ENCODE results near the gene POU2F2.
"Not testable (repeated sequence)": the region's sequence is repeated elsewhere in the genome, so short reads cannot be mapped to it uniquely, and the experiment has no call there.

POU2F2 gene

DNA sequence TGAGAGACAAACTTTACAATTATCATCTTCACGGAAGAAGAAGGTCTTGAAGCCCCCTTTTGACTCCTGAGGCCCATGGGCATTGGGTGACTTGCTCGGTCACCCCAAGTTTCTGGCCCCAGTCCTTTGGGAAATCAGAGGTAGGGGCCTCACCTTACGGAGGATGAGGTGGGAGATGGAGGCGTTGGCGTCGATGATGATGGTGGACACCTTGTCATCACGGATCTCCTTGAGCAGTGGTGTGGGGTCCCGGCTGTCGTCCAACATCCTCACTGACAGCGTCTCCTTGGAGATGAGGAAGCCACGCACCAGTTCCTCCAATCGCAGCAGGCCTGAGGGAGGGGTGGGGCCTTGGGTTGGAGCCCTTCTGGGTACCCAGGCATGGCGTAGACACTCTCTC is 73.0 kb downstream of the POU2F2 start:
- no peak for DNase-seq

DNA sequence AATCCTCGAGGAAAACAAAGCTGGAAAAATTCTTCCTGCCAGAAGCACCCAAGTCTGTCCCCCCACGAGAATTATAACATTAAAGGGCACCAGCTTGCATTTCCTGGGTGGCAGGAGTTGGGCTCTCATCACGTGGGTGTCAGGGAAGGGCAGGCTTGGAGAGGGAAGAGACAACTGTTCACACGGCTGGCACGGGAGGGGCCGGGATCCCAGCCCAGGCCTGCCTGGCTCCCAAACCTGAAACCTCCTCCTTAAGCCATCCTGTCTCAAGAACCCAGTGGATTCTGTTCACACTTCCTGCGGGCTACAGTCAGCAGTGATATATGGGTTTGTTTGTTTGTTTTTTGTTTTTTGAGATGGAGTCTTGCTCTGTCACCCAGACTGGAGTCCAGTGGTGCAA is 74.4 kb downstream of the POU2F2 start:
- no peak for DNase-seq

DNA sequence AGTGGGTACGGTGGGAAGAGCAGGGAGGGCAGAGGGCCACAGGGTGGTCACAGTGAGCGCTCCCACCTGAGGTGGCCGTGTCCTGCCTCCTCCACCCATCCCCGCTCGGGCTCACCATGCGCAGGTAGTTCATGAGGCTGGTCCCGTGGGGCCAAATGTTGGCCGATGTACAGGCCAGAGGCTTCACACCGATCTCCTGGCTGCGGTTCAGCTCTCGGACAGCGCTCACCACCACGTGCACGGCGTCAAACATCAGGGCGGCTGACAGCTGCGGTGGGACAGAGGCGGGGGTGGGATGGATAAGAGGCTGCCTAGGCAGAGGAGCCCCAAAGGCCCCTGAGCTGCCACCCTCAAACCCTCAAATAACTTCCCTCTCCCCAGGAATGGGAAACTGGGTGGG is 78.0 kb downstream of the POU2F2 start:
- DNase-seq = no peak

DNA sequence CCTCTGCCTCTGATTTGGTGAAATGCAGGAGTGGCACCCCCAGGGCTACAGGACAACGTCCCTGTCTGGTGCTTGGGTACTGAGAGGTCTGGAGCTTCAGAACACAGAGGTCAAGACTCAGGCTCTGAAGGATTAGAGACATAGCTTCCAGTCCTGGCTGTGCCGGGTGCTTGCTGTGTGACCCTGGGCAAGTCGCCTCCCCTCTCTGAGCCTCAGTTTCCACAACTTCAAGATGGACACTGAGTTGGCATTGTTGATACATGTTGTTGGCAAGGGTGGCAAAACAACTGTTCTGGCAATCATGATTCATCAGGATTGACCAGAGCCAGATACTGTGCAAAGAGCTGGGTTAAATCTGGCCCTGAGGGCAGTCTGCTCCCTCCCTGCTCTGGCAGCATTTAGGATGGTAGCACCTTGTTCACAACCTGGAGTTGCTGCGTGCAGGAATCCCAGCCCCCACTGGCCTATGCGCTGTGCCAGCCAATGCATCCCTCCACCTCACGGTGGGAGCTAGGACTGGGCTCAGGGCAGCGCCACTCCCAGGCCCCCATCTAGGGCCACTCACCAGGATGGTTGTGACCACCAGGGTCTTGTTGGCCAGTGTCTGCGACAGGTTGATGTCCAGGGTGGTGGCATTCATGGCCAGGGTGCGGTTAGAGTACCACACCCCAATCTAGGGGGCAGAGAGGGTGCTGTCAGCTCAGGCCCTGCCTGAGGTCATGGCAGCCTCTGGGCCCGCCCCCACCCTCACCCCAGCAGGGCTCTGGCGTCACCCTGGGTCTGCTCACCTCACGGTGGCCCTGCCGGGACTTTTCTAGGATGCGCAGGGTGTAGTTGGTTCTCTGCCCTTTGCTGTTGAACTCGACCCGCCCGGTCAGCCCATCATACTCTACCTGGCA is 79.0 kb downstream of the POU2F2 start:
- no peak for DNase-seq

DNA sequence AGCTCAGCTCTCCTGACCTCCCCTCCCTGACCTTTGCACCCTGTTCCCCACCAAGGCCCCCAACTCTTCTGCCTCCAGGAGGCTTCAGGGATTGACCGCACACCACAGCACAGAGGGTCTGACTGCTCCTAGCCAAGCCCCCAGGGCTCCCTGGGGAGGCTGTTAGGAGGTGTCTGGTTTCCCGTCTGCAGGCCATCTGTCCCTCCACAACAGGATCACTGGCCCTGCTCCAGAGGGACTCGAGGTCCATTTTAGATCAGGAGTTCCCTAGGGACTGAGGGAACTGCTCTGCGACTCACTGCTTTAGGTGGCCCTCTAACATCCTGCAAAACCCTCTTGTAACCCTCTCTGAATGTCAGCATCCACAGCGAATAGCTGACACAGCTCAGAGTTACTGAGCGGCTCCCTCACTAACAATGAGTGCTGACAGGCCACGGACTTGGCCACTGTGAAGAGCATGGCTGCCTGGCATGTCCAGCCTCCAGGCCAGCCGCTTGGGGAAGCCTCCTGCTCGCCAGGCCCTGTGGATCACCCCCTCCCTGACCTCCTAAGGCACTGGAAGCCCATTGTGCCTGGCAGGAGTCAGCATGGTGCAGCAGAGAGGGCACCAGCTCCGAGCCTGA is 79.9 kb downstream of the POU2F2 start:
- DNase-seq = no peak

DNA sequence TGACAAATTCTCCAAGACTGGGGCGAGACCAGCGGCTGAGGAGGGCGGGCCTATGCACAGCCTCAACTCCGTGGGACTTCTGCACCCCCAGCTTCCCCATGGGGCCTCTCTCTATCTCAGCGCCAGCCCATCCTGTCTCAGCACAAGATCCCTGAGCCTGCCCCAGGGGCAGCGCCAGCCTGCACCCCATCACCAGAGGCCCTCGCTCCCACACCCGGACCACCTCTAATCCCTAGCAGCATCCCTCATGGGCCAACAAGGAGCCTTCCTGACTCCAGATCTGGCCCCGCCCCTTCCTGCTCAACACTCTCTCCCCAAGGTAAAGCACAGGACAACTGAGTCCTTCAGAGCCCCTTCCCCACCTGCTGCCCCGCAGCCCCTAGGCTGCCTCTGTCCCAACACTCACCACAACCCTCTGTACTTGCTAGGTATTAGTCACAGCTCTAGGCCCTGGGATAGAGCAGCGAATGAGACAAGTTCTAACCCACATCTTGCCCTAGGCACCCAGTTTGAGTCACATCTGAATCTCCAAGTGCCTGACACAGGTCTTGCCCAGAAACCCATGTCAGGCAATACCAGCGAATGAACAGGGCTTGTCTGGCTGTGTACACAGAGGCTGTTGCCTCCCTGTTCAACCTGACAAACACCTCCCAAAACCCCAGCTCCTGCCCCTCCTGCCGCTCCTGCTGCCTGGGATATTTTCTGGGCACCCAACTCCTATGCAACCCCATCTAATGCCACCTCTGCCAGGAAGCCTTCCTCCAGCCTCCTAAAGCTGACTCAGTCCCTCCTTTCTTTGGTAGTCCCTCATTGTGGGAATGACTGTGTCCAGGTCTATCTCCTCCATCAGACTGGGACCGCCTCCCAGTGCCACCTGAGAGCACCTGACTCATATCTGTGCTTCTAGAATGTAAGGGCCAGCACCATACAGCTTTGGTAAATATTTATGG is 80.8 kb downstream of the POU2F2 start:
- no peak for DNase-seq

DNA sequence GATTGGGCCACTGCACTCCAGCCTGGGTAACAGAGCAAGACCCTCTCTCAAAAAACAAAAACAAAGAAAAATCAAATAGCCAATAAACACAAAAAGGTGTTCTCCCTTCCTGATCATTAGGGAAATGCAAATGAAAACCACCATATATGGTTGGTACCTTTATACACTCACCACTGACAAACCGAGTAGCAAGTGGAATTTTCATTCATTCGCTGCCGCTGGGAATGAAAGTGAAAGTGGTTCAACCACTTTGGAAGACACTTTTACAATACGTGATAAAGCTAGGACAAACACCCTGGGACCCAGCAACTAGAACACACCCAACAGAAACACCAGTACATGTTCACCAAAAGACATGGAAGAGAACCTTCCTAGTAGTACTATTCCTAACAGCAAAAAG is 83.3 kb downstream of the POU2F2 start:
- no peak for DNase-seq

DNA sequence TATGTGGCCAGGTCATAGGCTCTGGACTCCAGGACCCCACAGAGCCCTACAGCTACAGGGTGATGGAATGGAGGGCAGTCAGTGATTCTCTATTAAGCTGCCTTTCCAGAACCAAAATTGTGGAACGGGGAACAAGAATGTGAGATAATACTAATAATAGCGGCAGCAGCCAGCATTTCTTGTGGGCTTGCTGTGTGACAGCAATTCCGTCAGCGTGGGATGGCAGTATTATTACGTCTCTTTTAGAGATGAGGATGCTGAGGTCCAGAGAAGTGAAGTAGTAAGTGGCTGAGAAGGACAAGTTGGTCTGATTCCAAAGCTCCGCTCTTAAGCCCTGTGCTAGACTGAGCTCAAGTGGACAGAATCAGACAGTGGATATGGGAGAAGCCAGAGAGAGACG is 86.7 kb downstream of the POU2F2 start:
- DNase-seq = no peak

DNA sequence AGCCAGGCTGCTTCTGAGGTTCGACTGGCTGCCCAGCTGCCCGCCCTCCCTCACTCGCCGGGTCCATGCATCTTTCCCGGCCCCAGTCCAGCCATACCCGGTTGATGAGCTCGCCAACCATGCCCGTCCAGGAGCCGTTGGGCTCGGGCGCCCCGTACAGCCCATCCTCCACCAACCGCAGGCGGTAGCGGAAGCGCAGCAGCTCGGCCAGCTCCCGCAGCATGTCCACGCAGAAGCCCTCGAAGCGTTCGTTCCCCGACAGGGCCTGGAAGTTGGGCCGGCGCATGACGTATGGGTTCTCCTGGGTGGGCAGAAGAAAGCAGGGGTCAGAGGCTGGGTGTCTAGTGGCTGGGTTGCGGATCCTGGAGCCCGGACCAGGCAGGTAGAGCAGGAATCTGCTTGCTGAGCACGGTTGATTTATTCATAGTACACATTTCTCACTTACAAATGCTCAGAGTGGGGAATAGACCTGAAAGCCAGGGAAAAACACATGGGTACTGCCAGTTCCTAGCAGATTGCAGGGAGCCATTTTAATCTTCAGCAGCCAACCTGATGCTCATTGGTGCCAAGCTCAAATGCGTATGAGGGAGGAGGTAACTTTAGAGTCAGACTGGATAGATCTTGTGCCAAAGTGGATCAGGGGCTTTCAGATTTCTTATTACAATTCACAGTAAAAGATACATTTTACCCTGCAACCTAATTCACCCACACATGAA is 89.6 kb downstream of the POU2F2 start:
- DNase-seq = no peak

DNA sequence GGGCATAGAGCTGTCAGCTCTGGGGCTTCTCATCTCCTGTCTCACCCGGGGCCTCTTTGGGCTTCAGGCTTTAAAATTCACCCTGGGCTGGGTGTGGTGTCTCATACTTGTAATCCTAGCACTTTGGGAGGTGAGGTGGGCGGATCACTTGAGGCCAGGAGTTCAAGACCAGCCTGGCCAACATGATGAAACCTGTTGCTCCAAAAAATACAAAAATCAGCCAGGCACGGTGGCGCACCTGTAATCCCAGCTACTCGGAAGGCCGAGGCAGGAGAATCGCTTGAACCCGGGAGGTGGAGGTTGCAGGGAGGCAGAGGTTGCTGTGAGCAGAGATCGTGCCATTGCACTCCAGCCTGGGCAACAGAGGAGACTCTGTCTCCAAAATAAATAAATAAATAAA is 91.8 kb downstream of the POU2F2 start:
- DNase-seq = not testable (repeated sequence)

DNA sequence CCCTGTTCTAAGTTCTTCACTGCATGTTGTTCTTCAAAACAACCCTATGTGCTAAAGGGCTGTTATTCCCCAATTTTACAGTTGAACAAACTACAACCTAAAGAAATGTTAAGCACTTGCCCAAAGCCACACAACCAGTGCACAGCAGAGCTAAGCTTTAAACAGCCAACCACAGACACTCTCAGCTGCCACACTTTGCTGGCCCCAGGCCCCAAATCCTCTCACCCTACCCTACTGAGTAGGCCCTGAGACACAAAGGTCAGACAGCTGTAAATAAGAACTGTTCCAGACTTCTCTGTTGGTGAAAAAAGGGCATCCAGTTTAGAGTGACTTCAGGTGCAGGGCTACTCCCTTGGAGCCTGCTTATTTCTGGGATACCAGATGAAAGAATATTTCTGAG is 92.2 kb downstream of the POU2F2 start:
- DNase-seq = no peak

DNA sequence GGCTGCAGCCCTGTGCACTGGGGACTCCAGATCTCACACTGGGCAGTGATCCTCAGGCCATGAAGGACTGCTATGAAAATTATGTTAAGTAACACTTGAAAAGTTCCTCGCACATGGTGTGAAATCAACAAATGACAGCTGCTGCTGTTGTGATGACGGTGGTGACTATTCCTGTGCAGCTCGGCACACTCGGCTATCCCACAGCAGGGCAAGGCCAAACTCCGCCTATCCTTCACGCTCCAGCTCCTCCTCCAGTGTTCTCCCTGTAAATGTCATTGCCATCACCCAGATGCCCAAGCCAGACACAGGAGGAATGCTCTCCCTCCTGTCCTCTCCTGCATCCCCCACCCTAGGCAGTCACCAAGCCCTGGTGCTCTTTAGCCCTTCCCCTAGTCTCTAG is 93.6 kb downstream of the POU2F2 start:
- DNase-seq = no peak

DNA sequence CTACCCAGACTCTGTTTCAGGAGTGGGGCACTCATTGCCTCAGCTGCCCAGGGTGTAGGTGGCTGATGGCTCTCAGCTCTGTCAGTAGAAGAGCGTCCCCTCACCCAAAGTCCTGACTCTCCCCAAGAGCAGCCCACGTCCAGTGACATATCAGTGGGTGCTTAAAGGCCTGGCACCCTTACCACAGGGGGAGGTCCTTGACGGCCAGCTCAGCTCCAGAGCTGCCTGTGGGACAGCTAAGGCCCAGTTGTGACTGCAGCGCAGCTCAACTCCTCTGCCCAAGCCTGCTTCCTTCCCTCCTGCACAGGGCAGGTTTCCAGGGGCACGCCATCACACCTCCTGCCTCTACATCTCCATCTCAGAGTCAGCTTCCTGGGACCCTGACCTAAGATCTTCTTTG is 94.6 kb downstream of the POU2F2 start:
- DNase-seq = no peak
